MM.1S (cell line): ENCODE results near the gene BAIAP3.

ENCODE experiments used
- CTCF ChIP-seq: fragments of 300-600 bp; sonication (generic); IDR thresholded peaks from 2 replicates; pipeline ENCODE4 v1.5.1; 2016; ENCODE audit warnings: antibody characterized with exemption, low read length, mixed read lengths
- EZH2 ChIP-seq: fragments of 300-600 bp; sonication (generic); optimal IDR thresholded peaks from 2 replicates; pipeline ENCODE3; 2017; ENCODE audit warnings: low read depth, mild to moderate bottlenecking, antibody characterized with exemption, low read length, mixed read lengths

GRCh38 chr16:1309888-1310831 lies 23.3 kb upstream of the BAIAP3 start:
- TF ChIP-seq CTCF (no peak), EZH2 (no peak)
